HG02798 (cell line): Measurements from ENCODE around the gene ATG9B.
"Not testable (repeated sequence)": the region's sequence is repeated elsewhere in the genome, so short reads cannot be mapped to it uniquely, and the experiment has no call there.

Experiments used
- ATAC-seq: cut with Tn5 transposase; IDR thresholded peaks from one replicate; pipeline ENCODE4 v1.9.1; 2021; ENCODE audit warnings: mild to moderate bottlenecking; ENCODE audit not compliant: unreplicated experiment, poor library complexity

ATG9B gene

DNA sequence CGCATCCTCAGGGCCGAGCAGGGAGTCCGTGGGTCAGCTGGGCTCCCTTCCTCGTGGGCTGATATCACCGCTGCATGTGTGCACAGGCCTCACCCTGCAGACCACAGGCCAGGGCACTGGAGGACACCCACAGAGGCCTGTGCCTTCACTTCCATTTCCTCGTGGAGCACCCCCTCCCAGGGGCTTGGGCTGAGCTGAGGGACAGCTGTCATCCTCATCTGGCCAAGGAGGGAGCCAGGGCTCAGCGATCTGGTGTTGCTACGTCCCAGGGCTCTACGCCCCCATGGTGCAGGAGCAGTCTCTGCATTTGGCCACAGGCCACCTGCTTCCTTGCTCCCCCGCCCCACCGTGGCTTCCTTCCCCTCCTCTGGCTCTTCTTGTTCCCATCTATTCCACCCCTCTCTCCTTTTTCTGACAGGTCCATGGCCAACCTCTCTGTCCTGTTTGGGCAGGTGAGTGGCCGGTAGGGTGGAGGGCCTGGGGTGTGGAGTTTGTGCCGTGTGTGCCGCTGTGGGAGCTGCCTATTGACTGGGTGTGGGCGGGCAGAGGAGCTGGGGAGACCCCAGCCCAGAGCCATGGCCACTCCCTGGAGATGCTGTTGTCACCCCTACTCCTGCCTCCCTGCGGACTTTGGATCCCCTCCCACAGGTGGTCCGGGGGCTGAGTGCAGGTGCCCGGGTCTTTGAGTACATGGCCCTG, 15.7 kb upstream of the ATG9B start:
- no peak for ATAC-seq

DNA sequence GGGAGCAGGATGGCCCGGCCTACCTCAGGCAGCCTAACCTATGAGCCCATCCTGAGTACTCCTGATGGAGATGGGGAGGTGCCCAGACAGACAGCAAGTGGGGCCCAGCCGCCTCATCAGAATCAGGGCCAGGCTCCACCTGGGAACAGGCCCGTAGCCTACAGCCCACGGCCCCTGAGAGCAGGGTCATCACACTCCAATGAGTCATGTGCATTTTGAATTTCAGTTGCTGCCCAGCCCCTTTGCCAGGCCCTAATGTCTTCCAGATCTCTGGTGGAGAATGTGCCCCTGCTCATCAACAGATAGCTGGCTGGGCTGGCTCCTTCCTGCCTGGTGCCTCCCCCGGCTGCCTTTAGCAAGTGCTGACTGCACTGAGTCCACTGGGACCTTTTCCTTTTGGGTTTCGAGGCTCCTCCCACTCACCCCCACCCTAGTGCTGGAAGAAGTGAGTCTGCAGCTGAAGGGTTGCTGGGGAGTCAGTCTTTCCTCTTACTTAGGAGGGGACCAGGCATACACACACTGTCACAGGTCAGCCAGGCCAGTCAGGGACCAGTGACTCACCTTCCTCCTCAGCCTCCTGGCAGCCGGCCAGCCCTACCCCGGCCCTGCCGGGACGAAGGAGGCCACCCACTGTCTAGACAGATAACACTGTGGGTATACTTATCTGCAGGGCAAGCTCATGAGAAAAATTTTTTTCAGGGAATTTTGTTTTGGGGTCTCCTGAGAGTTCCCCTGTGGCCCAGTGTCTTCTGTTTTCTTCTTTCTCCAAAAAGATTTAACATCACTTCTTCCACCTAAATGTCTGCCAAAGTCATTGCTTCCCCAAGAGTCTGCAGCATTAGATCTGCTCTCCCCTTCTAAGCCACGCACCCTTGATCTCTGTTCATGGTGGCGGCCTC, 14.9 kb upstream of the ATG9B start:
- peak; percentile 37 for ATAC-seq

DNA sequence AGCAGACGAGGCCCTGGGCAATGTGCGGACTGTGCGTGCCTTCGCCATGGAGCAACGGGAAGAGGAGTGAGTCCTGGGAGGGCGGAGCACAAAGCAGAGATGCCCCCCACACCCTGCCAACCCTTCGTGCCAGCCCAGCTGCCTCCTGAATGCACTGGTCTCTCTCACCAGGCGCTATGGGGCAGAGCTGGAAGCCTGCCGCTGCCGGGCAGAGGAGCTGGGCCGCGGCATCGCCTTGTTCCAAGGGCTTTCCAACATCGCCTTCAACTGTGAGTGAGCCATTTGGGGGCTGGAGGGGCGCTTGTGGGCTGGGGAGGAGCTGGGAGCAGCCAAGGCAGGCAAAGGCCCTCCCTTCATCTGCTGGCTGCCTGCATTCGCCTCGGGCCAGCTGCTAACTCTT, 11.6 kb upstream of the ATG9B start:
- ATAC-seq: no peak

DNA sequence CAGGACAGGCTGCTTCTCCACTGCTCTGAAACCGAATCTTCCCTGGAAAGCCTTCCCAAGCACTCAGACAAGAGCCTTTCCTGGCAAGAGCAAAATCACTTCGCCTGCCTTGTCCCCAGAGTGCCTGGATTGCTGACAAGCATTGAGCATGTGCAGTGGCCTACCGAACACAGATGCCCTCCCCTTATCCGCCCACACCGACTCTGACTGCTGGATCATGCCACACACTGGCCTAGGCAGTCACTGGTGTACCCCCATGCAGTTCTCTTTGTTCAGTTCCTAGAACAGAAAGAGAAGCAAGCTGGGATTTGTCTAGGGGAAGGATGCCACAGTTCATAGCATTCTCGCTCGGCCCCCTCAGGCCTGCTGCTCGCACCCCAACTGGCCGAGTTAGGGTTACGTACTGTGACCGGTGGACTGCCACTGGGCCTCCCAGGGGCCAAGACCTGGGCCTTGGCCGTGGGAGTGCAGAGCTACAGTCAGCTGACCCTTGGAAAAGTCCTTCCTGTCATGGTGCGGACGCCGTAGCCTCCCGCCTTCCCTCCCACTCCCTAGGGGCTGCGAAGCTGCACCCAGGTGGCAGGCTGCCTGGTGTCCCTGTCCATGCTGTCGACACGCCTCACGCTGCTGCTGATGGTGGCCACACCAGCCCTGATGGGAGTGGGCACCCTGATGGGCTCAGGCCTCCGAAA, 10.9 kb upstream of the ATG9B start:
- no peak for ATAC-seq

DNA sequence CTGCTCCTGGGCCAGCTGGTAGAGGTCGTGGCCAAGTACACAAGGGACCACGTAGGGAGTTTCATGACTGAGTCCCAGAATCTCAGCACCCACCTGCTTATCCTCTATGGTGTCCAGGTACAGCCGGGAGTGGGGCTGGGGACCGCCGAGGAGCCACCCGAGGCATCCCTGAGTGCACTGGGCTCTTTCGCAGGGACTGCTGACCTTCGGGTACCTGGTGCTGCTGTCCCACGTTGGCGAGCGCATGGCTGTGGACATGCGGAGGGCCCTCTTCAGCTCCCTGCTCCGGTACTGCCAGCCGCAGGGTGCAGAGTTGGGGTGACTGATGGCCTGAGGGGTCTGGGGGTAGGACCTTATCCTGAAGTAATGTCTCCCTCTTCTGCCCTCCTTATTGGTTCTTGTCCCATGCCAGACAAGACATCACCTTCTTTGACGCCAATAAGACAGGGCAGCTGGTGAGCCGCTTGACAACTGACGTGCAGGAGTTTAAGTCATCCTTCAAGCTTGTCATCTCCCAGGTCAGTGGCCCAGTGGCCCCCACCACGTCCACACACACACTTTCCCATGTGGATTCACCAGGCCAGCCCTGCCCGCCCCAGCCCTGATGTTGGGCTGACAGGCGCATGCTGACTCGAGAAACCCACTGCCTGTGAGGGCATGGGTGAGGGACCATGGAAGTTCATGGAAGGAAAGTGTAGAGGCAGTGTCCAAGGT, 10.2 kb upstream of the ATG9B start:
- no peak for ATAC-seq

DNA sequence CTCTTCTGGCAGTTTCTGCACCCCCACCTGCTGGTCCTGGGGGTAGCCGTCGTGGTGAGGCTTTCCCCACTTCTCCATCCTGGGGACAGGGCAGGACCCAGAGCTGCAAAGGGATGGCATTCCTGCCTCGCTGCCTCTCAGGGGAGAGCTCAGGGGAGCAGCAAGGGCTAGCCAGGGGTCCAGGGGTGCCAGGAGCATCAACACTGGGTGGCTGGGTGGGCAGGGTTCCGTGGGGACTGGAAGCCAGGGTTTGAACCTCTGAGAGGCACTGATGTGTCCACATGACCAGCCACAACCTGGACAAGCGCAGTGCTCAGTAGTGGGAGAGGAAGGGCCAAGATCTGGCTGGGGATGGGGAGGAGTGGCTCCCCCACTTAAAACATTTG, 9.6 kb upstream of the ATG9B start:
- ATAC-seq: no peak

DNA sequence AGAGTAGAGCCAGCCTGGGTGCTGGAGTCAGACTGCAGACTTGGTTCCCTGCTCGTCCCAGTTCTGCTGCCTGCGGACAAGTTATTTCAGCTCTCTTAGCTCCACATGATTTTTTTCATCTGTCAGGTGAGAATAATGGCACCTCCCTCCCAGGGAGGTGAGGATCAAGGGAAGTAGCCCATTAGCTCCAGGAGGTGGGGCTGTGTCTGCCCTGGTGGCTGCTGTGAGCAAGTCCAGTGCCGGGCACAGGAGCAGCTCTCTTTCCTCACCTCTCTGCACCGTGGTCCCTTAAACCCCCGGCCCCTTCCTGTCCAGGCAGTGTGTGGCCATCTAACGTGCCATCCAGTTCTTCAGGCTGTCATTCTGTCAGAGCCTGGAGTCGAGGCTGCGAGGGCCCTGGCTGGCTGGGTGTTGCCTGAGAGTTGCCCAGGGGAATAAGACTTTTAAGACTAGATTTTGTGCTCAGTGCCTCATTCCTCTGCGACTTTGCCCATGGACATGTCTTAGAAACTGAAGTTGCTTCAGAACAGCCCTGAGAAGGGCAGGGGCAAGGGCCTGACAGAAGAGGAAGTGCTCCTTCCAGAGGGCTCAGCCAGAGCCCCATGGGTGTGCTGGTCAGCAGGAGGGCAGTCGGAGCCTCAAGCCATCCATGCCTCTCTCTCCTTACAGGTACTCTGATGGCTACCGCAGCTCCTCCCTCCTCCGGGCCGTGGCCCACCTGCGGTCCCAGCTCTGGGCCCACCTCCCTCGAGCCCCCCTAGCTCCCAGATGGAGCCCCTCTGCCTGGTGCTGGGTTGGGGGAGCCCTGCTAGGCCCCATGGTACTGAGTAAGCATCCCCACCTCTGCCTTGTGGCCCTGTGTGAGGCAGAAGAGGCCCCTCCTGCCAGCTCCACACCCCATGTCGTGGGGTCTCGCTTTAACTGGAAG, 8.9 kb upstream of the ATG9B start:
- no peak for ATAC-seq

DNA sequence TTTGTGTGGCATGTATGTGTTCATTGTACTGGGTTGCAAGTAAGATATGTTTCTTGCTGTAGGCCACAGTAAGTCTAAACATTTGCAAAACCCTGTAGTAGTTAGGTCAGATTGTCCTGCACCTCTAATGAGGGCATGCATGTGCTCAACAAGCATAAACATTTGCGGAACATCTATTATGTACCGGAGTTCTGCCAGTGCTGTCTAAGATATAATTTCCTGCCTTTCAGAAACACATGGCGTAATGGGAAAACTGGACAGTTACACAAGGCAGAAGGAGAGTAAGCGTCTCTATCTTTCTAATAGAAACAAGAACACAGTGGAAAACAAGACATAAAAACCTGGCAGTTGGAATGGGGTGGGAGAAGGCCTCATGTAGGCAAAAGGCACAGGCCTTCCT, 6.7 kb upstream of the ATG9B start:
- no peak for ATAC-seq

DNA sequence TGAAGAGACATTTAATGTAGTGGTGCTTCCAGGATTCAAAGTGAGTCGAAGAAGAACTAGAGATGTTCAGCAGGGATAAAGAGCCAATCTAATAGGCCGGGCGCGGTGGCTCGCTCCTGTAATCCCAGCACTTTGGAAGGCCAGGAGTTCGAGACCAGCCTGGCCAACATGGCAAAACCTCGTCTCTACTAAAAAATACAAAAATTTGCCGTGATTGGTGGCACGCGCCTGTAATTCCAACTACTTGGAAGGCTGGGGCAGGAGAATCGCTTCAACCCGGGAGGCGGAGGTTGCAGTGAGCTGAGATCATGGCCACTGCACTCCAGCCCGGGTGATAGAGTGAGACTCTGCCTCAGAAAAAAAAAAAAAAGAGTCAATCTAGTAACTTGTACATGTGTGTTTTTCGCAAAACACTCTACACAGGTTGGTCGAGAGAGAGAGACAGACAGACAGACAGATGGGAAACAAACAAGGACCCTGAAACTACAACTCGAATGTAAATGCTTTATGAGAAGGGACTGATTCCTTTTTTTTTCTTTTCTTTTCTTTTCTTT, 4.7 kb upstream of the ATG9B start:
- ATAC-seq: no peak

DNA sequence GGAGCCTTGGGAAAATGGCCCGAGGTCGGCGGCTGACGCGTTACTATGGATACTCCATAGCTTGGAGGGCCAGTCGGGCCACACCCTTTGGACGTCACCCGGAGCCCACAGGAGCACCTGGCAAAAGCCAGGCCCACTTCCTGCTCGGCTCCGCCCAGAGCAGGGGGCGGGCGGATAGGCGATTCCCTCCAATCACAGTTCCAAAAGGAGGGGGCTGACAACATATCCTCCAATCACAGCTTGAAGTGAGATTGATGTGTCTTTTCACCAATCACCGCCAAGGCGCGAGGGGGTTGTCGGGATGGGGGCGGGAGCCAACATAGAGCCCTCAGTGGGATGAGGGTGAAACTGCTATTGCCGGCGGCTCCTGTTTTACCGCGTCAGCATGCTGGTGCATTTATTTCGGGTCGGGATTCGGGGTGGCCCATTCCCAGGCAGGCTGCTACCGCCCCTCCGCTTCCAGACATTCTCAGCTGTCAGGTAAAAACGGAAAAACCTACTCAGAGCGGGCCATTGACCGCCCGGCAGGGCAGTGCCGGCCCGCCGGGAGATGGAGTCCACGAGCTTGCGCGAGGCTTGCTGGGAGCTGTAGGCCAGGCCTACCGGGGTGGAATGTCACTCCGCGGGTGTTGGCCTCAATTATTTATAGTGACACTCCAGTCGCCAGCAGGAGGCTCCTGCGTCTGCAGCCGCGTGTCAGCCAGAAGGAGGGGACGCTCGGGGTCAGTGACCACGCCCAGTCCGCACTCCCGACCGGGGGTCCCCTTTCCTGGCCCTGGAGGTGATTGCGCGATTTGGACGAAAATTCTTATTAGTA, 4.0 kb upstream of the ATG9B start, which contains the start of gene ABCB8:
Gene ABCB8 (plus strand): TSS at position 320 of the 817 bp plus-strand sequence. CDS start 66 bp downstream, at position 386.
- ATAC-seq: peak; percentile 98

DNA sequence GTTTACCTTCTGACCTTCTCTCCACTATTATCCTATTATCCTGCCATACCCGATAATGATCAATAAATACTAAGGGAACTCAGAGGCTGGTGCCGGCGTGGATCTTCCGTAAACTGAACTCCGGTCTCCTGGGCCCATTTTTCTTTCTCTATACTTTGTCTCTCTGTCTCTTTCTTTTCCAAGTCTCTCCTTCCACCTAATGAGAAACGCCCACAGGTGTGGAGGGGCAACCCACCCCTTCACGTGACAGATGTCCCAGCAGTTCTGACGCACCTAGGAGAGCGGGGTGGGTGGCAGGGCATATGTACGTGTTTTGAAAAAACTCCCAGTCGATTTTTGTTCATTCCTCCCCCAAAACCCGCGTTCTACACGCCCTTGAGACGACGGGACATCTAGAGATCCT, 3.4 kb upstream of the ATG9B start:
- ATAC-seq: not testable (repeated sequence)

DNA sequence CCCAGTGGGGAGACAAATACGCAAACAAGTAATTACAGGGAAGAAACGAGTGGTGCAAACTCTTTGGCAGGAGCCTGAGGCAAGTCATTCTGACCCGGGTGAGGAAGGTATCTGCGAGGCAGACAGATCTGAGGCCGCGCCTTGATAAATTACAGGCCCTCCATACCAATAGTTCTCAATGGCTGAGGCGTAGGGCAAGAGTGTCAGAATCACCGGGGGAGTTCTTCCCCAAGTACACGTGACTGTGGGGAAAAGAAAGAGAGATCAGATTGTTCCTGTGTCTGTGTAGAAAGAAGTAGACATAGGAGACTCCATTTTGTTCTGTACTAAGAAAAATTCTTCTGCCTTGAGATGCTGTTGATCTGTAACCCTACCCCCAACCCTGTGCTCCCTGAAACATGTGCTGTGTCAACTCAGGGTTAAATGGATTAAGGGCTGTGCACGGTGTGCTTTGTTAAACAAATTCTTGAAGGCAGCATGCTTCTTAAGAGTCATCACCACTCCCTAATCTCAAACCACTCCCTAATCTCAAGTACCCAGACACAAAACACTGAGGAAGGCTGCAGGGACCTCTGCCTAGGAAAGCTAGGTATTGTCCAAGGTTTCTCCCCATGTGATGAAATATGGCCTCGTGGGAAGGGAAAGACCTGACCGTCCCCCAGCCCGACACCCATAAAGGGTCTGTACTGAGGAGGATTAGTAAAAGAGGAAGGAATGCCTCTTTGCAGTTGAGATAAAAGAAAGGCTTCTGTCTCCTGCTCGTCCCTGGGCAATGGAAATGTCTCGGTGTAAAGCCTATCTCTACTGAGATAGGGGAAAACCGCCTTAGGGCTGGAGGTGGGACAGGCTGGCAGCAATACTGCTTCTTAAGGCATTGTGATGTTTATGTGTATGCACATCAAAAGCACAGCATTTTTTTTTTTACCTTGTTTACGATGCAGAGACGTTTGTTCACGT, 2.8 kb upstream of the ATG9B start:
- not testable (repeated sequence) for ATAC-seq

DNA sequence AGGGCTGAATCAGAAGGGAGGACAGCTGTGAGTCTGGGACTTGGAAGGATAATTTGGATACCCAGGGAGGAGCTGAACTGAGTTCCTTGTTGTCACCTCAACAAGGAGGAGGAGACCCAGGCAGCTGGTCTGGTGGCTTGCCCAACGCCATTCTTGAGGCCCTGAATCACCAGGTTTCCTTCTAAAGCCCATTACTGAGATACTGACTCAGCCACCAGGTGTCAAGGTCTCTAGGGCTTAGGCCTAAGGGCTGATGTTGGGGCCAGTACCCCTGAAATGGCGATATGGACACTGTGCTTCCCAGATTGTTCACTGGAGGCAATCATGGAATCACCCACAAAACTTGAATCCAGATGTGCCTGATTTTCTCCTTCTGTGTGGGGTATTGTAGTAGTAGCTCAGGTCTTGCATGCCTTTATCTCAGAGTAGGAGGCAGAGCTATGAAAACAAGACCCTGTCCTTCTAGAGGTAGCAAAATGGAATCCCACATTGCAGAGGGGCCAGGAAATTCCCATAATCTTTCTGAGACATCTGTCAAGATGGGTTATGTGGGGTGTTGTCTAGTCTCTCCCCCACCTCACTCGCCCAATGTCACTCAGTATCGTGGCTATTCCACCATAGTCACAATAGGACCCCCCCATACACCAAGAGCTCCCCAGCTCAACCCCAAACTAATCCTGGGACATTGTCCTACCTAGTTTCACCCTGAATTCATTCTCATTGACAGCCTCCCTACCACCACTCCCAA, 1.8 kb upstream of the ATG9B start:
- no peak for ATAC-seq

DNA sequence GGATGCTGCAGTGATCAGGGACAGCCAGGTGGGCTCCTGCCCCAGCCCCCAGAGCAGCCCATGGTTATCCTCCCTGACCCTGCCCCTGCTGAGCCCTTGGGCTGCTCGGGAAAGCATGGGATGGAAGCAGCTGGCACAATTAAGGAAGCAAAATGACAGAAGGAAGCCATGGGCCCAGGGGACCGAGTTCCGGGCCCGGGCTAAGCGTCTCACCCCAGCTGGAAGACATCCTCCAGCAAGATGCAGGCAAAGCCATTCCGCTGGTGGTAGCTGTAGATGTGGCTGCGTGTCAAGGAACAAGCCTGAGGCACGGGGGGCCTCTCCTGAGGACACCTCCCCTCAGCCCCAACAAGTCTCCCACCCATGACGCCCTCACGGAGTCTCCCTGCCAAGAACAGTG, 1.1 kb downstream of the ATG9B start:
- ATAC-seq: no peak

DNA sequence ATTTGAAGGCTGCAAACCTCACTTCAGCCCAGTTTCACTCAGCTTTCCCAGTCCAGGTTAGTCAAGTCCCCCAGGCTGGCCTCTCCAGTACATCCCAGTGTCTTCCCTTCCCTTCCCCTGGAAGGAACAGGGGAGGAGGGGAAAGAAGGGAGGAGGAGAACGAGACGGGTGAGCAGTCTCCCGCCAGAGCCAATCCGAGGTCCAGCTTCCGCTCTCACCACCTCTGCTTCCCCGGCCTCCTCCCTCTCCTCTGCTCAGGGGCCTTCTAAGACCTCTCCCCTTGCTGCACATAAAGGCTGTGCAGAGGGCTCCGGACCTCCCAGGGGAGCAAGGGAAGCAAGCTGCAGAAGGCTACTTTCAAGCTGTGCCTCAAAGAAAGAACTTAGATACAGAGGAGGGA, 4.1 kb downstream of the ATG9B start:
- no peak for ATAC-seq

DNA sequence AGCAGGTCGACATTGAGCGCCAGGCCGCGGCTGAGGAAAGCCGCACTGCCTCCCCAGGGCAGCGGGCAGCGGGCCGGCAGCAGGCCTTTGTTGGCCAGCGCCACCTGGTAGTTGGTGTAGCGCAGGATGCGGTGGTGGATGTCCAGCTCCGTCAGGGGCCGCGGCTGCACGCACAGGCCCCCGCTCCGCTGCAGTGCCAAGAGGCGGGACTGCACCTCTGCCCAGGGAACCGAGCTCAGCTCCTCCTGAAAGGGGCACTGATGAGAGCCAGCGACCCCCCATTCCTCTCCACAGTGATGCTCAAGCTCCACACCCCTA, 5.2 kb downstream of the ATG9B start:
- ATAC-seq: no peak
